GM10248 (cell line): ENCODE data around the gene RASA1.

Source experiments
- CTCF ChIA-PET: fragments of 300-600 bp; sonication (Branson Sonifier 250); formaldehyde crosslinking; extraction: SDS; loops from one replicate; lab custom pipeline; 2021; ENCODE audit warnings: antibody characterized with exemption; lab: Yijun Ruan, JAX
- POLR2A ChIA-PET: fragments of 350-650 bp; sonication (Branson Sonifier 250); formaldehyde crosslinking; extraction: SDS; loops from one replicate; lab custom pipeline; 2020; ENCODE audit warnings: antibody characterized with exemption; lab: Yijun Ruan, JAX
- DNase-seq: peaks from one replicate; pipeline ENCODE4 v3.0.0; 2012; ENCODE audit errors: extremely low spot score
- CTCF ChIP-seq: IDR thresholded peaks from 2 replicates; pipeline ENCODE4 v1.5.1; 2012; ENCODE audit warnings: mild to moderate bottlenecking, low read depth; ENCODE audit errors: extremely low read depth, missing control alignments, control extremely low read depth

Gene RASA1

GRCh38 chr5:87390075-87390474, 122.4 kb downstream of the RASA1 start:
- ChIA-PET CTCF (interaction anchor here (1.3 kb wide), 1 partner anchor 9 kb away, joined by 5 read pairs; no protein-coding TSS in a partner anchor), POLR2A (no interaction called here)
- TF ChIP-seq CTCF, result no peak
- DNase-seq, result no peak

- CTCF ChIA-PET, result interaction anchor here (1.1 to 1.5 kb wide), 2 partner anchors 11 to 320 kb away, joined by 3 to 5 read pairs; no protein-coding TSS in a partner anchor
- DNase-seq, result no peak
- TF ChIP-seq CTCF, result no peak
- POLR2A ChIA-PET, result no interaction called here
Observed at GRCh38 chr5:87390576-87391199, 123.0 kb downstream of the RASA1 start.

GRCh38 chr5:87392170-87392569, 124.5 kb downstream of the RASA1 start:
- ChIA-PET POLR2A (no interaction called here), CTCF (interaction anchor here (0.8 to 1.8 kb wide), 4 partner anchors 8 to 321 kb away, joined by 3 to 5 read pairs (median 5); no protein-coding TSS in a partner anchor)
- no peak for TF ChIP-seq CTCF
- DNase-seq, result no peak

- ChIA-PET CTCF (interaction anchor here (1.3 to 1.8 kb wide), 2 partner anchors 7 to 11 kb away, joined by 5 read pairs; no protein-coding TSS in a partner anchor), POLR2A (no interaction called here)
- no peak for TF ChIP-seq CTCF
- no peak for DNase-seq
Observed at GRCh38 chr5:87392801-87393200, 125.1 kb downstream of the RASA1 start.

- CTCF ChIA-PET, result interaction anchor here (1.0 kb wide), 1 partner anchor 21 kb away, joined by 3 read pairs; no protein-coding TSS in a partner anchor
- POLR2A ChIA-PET, result no interaction called here
- TF ChIP-seq CTCF, result no peak
- DNase-seq, result no peak
Observed at GRCh38 chr5:87393331-87393730, 125.6 kb downstream of the RASA1 start.

GRCh38 chr5:87394411-87395165, 126.9 kb downstream of the RASA1 start:
- ChIA-PET CTCF (interaction anchor here (1.0 to 1.9 kb wide), 4 partner anchors 10 to 22 kb away, joined by 3 to 8 read pairs (median 4); no protein-coding TSS in a partner anchor), POLR2A (no interaction called here)
- TF ChIP-seq CTCF, result no peak
- no peak for DNase-seq
